SK-N-SH (cell line): ENCODE data around the gene DNASE1L3.

Experiments used
- EP300 ChIP-seq, 2 experiments: IDR thresholded peaks; 2 replicates each; pipeline versions ENCODE4 v1.4.0 to v1.6.1; 2012; ENCODE audit warnings: borderline replicate concordance in 1 of 2, low read depth in 1 of 2, low read length in 1 of 2
- MXI1 ChIP-seq: IDR thresholded peaks from 2 replicates; pipeline ENCODE4 v1.6.1; 2012; ENCODE audit warnings: mild to moderate bottlenecking, low read depth, low read length, improper control_type of control experiment
- POLR2AphosphoS5 ChIP-seq: IDR thresholded peaks from 2 replicates; pipeline ENCODE4 v1.6.1; 2012; ENCODE audit warnings: low read depth, low read length
- TAF1 ChIP-seq: IDR thresholded peaks from 2 replicates; pipeline ENCODE4 v1.6.1; 2012; ENCODE audit warnings: low read depth, mild to moderate bottlenecking, low read length, moderate library complexity, borderline replicate concordance
- YY1 ChIP-seq: IDR thresholded peaks from 2 replicates; pipeline ENCODE4 v1.4.0; 2012; ENCODE audit warnings: low read depth, mild to moderate bottlenecking
- TF ChIP-seq, protein P1 (sequence below): fragments of 150-350 bp; IDR thresholded peaks from 2 replicates; pipeline ENCODE4 v1.6.1; 2016; ENCODE audit warnings: mild to moderate bottlenecking, low read depth, low read length
- TF ChIP-seq, protein P2 (sequence below): IDR thresholded peaks from 2 replicates; pipeline ENCODE4 v1.6.1; 2012; ENCODE audit warnings: mild to moderate bottlenecking, low read depth, low read length, moderate library complexity
- TF ChIP-seq, protein P3 (sequence below): fragments of 200-600 bp; sonication (generic); IDR thresholded peaks from 2 replicates; pipeline ENCODE4 v1.6.1; 2017; ENCODE audit warnings: antibody characterized with exemption, mild to moderate bottlenecking, moderate library complexity
- TF ChIP-seq, protein P4 (sequence below): IDR thresholded peaks from 2 replicates; pipeline ENCODE4; 2012

DNA sequence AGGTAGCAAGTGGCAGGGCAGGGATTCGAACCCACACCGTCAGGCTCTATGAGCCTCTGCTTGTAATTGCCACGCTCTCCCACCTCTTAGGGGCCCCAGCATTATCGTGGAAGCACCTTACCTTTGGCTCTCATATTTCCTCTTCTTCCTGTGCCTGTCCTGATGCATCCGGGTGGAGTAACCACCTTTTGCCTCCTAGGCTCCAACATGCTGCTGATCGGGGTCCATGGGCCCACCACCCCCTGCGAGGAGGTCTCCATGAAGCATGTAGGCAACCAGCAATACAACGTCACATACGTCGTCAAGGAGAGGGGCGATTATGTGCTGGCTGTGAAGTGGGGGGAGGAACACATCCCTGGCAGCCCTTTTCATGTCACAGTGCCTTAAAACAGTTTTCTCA lies 40.4 kb downstream of the DNASE1L3 start:
- TF ChIP-seq, protein P1, sequence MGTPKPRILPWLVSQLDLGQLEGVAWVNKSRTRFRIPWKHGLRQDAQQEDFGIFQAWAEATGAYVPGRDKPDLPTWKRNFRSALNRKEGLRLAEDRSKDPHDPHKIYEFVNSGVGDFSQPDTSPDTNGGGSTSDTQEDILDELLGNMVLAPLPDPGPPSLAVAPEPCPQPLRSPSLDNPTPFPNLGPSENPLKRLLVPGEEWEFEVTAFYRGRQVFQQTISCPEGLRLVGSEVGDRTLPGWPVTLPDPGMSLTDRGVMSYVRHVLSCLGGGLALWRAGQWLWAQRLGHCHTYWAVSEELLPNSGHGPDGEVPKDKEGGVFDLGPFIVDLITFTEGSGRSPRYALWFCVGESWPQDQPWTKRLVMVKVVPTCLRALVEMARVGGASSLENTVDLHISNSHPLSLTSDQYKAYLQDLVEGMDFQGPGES = no peak
- TF ChIP-seq TAF1 (no peak), EP300 (IDR thresholded peaks at IDR 0.05; ENCODE audit: borderline replicate concordance in 1 of 2, low read depth in 1 of 2, low read length in 1 of 2) (no peak), POLR2AphosphoS5 (no peak), MXI1 (no peak), YY1 (no peak)
- TF ChIP-seq, protein P2, sequence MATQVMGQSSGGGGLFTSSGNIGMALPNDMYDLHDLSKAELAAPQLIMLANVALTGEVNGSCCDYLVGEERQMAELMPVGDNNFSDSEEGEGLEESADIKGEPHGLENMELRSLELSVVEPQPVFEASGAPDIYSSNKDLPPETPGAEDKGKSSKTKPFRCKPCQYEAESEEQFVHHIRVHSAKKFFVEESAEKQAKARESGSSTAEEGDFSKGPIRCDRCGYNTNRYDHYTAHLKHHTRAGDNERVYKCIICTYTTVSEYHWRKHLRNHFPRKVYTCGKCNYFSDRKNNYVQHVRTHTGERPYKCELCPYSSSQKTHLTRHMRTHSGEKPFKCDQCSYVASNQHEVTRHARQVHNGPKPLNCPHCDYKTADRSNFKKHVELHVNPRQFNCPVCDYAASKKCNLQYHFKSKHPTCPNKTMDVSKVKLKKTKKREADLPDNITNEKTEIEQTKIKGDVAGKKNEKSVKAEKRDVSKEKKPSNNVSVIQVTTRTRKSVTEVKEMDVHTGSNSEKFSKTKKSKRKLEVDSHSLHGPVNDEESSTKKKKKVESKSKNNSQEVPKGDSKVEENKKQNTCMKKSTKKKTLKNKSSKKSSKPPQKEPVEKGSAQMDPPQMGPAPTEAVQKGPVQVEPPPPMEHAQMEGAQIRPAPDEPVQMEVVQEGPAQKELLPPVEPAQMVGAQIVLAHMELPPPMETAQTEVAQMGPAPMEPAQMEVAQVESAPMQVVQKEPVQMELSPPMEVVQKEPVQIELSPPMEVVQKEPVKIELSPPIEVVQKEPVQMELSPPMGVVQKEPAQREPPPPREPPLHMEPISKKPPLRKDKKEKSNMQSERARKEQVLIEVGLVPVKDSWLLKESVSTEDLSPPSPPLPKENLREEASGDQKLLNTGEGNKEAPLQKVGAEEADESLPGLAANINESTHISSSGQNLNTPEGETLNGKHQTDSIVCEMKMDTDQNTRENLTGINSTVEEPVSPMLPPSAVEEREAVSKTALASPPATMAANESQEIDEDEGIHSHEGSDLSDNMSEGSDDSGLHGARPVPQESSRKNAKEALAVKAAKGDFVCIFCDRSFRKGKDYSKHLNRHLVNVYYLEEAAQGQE = no peak
- TF ChIP-seq, protein P3, sequence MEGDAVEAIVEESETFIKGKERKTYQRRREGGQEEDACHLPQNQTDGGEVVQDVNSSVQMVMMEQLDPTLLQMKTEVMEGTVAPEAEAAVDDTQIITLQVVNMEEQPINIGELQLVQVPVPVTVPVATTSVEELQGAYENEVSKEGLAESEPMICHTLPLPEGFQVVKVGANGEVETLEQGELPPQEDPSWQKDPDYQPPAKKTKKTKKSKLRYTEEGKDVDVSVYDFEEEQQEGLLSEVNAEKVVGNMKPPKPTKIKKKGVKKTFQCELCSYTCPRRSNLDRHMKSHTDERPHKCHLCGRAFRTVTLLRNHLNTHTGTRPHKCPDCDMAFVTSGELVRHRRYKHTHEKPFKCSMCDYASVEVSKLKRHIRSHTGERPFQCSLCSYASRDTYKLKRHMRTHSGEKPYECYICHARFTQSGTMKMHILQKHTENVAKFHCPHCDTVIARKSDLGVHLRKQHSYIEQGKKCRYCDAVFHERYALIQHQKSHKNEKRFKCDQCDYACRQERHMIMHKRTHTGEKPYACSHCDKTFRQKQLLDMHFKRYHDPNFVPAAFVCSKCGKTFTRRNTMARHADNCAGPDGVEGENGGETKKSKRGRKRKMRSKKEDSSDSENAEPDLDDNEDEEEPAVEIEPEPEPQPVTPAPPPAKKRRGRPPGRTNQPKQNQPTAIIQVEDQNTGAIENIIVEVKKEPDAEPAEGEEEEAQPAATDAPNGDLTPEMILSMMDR = no peak
- TF ChIP-seq, protein P4, sequence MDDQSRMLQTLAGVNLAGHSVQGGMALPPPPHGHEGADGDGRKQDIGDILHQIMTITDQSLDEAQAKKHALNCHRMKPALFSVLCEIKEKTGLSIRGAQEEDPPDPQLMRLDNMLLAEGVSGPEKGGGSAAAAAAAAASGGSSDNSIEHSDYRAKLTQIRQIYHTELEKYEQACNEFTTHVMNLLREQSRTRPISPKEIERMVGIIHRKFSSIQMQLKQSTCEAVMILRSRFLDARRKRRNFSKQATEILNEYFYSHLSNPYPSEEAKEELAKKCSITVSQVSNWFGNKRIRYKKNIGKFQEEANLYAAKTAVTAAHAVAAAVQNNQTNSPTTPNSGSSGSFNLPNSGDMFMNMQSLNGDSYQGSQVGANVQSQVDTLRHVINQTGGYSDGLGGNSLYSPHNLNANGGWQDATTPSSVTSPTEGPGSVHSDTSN = no peak
